Memory B cell (primary cell): ENCODE results near the gene GATAD1.
"Not testable (repeated sequence)": the region's sequence is repeated elsewhere in the genome, so short reads cannot be mapped to it uniquely, and the experiment has no call there.

Source experiments
- ATAC-seq: fragments of 150-1000 bp; cut with Tn5 transposase; 2 replicates; pipeline ENCODE4 v1.10.0; 2021; ENCODE audit warnings: low read depth, mild to moderate bottlenecking, moderate library complexity
- DNase-seq, 2 donors: peaks; one replicate each; pipeline ENCODE4 v3.0.0; 2022; ENCODE audit warnings: low spot score in 2 of 2
- H3K27ac Mint-ChIP-seq: one replicate; pipeline ENCODE4 v1.8.0; 2022; ENCODE audit warnings: mild to moderate bottlenecking, moderate library complexity, mixed read lengths
- H3K27me3 Mint-ChIP-seq: one replicate; pipeline ENCODE4 v1.8.0; 2022; ENCODE audit warnings: mixed read lengths
- H3K36me3 Mint-ChIP-seq: one replicate; pipeline ENCODE4 v1.8.0; 2022; ENCODE audit warnings: mild to moderate bottlenecking, mixed read lengths
- H3K4me1 Mint-ChIP-seq: one replicate; pipeline ENCODE4 v1.8.0; 2022; ENCODE audit warnings: mixed read lengths
- H3K4me3 Mint-ChIP-seq: one replicate; pipeline ENCODE4 v1.8.0; 2022; ENCODE audit warnings: mild to moderate bottlenecking, moderate library complexity, mixed read lengths
- H3K9me3 Mint-ChIP-seq: one replicate; pipeline ENCODE4 v1.8.0; 2022; ENCODE audit warnings: mixed read lengths

GATAD1 gene

GRCh38 chr7:92460109-92460508 lies 12.8 kb downstream of the GATAD1 start:
- H3K9me3 Mint-ChIP-seq, result no peaks in the 10 kb centered on the region
- H3K27me3 Mint-ChIP-seq, result no peaks in the 10 kb centered on the region
- H3K27ac Mint-ChIP-seq, result no peak overlapping the region
- H3K36me3 Mint-ChIP-seq, result peaks cover 6% of the 10 kb centered on the region
- no peaks in the 10 kb centered on the region for H3K4me1 Mint-ChIP-seq
- no peak overlapping the region for H3K4me3 Mint-ChIP-seq
- ATAC-seq (no peak), DNase-seq (no peak)

GRCh38 chr7:92460510-92460909 lies 13.2 kb downstream of the GATAD1 start:
- Mint-ChIP-seq H3K27me3 (no peaks in the 10 kb centered on the region), H3K4me3 (no peak overlapping the region), H3K27ac (no peak overlapping the region), H3K36me3 (peaks cover 6% of the 10 kb centered on the region), H3K9me3 (no peaks in the 10 kb centered on the region), H3K4me1 (no peaks in the 10 kb centered on the region)
- DNase-seq (no peak), ATAC-seq (no peak)

GRCh38 chr7:92461027-92462003 lies 14.0 kb downstream of the GATAD1 start:
- Mint-ChIP-seq H3K36me3 (peaks cover 3% of the 10 kb centered on the region), H3K27me3 (no peaks in the 10 kb centered on the region), H3K4me3 (no peak overlapping the region), H3K27ac (no peak overlapping the region), H3K4me1 (no peaks in the 10 kb centered on the region), H3K9me3 (no peaks in the 10 kb centered on the region)
- ATAC-seq (peak; percentile 73), DNase-seq (peak; percentile 7 to 12)

DNA sequence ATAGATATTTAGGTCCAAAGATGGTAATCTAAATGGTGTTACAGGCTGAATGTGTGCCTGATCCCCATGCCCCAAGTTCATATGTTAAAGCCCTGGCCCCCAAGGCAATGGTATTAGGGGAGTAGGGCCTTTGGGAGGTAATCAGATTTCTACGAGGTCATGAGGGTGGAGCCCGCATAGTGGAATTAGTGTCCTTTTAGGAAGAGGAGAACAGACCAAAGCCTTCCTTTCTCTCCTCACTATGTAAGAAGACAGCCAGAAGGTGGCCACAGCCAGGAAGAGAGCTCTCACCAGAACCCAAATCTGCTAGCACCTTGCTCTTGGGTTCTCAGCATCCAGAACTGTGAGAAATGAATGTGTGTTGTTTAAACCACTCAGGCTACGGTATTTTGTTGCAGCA lies 15.3 kb downstream of the GATAD1 start:
- H3K27ac Mint-ChIP-seq, result no peak overlapping the region
- H3K36me3 Mint-ChIP-seq, result peaks cover 5% of the 10 kb centered on the region
- ATAC-seq, result no peak
- no peaks in the 10 kb centered on the region for H3K27me3 Mint-ChIP-seq
- no peak for DNase-seq
- peaks cover 2% of the 10 kb centered on the region for H3K9me3 Mint-ChIP-seq
- H3K4me3 Mint-ChIP-seq, result no peak overlapping the region
- no peaks in the 10 kb centered on the region for H3K4me1 Mint-ChIP-seq

DNA sequence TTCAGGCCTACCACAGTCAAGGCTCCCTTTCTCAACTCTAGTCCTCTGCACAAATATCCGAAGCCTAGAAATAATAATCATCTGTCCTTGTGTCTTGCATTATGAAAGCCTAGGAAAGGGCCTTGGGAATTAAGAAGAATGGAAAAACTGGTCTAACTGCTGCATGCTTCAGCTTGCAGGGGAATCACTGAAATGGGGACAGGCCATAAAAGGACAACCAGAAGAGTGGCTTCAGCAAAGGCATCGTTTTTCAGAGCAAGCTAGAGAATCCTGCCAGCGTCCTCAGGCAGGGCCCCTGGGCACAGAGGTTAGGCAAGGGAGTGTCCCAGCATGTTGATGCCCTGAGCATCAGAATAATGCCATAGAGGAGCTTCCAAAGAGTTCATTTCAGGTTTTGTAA lies 17.2 kb downstream of the GATAD1 start:
- H3K27me3 Mint-ChIP-seq, result no peaks in the 10 kb centered on the region
- H3K4me3 Mint-ChIP-seq, result no peak overlapping the region
- H3K4me1 Mint-ChIP-seq, result no peaks in the 10 kb centered on the region
- no peak for DNase-seq
- ATAC-seq, result no peak
- H3K36me3 Mint-ChIP-seq, result peaks cover 20% of the 10 kb centered on the region
- H3K9me3 Mint-ChIP-seq, result peaks cover 6% of the 10 kb centered on the region
- H3K27ac Mint-ChIP-seq, result no peak overlapping the region

DNA sequence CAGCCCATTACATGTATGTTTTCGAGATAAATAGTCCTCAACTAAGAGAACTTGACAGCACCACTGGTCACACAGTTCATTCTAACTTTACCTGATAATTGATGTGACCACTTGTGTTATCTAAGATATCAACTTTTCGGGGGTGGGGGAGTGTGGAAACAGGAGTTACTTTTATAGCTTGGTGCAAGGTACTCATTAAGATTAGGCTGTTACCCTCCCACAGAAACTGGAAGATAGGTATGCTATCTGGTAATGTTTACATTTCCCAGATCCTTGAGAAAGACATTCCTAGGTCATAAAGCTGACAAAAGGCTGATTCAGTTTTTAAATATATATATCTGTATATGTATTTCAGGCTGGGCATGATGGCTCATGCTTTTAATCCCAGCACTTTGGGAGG lies 19.4 kb downstream of the GATAD1 start:
- ATAC-seq (no peak), DNase-seq (no peak)
- Mint-ChIP-seq H3K4me1 (no peaks in the 10 kb centered on the region), H3K4me3 (no peak overlapping the region), H3K27ac (no peak overlapping the region), H3K9me3 (peaks cover 6% of the 10 kb centered on the region), H3K36me3 (peaks cover 25% of the 10 kb centered on the region), H3K27me3 (no peaks in the 10 kb centered on the region)

GRCh38 chr7:92468589-92468988 lies 21.3 kb downstream of the GATAD1 start:
- H3K27me3 Mint-ChIP-seq, H3K27ac Mint-ChIP-seq, H3K4me1 Mint-ChIP-seq, H3K4me3 Mint-ChIP-seq, H3K9me3 Mint-ChIP-seq, DNase-seq, ATAC-seq: not testable (repeated sequence)
- H3K36me3 Mint-ChIP-seq, result peaks cover 27% of the 10 kb centered on the region

DNA sequence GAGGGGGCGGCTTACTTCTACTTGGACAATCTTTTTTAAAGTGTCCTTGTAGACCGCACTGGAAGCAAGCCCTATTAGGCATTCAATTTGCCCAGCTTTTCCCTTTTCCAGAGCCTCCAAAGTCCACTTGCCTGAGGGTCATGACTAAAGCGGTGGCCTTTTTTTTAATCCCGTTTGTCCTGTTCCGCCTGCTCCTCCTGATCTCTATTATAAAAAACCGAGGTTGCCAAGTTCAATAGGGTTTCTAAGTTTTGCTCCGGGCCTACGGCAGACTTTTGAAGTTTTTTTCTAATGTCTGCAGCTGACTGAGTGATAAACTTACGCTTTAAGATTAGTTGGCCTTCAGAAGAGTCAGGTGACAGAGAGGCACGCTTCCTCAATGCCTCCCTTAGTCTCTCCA lies 26.7 kb downstream of the GATAD1 start:
- not testable (repeated sequence) for ATAC-seq, DNase-seq, H3K9me3 Mint-ChIP-seq, H3K4me1 Mint-ChIP-seq, H3K4me3 Mint-ChIP-seq, H3K27me3 Mint-ChIP-seq, H3K27ac Mint-ChIP-seq
- H3K36me3 Mint-ChIP-seq, result peaks cover 23% of the 10 kb centered on the region

GRCh38 chr7:92475261-92475770 lies 28.0 kb downstream of the GATAD1 start:
- not testable (repeated sequence) for H3K4me1 Mint-ChIP-seq, H3K27ac Mint-ChIP-seq, H3K4me3 Mint-ChIP-seq, H3K27me3 Mint-ChIP-seq, H3K9me3 Mint-ChIP-seq, DNase-seq, ATAC-seq
- peaks cover 12% of the 10 kb centered on the region for H3K36me3 Mint-ChIP-seq

GRCh38 chr7:92475851-92476590 lies 28.7 kb downstream of the GATAD1 start:
- H3K36me3 Mint-ChIP-seq, result peaks cover 12% of the 10 kb centered on the region
- not testable (repeated sequence) for ATAC-seq, DNase-seq, H3K27me3 Mint-ChIP-seq, H3K4me1 Mint-ChIP-seq, H3K4me3 Mint-ChIP-seq, H3K9me3 Mint-ChIP-seq, H3K27ac Mint-ChIP-seq

DNA sequence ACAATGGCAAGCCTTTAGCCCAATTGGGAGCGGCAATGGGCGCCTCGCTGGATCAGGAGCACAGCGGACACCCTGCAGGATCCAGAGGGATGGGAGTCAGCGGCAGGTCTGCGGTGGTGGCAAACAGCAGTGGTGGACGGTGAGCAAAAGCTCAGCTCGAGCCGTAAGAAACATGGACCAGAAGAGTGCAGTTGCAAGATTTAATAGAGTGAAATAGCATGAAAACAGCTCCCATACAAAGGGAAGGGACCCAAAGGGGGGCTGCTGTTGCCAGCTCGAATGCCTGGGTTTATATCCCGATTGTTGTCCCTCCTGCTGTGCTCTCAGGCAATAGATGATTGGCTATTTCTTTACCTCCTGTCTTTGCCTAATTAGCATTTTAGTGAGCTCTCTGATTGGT lies 30.4 kb downstream of the GATAD1 start, which contains the start of gene ERVW-1:
TSS of gene ERVW-1 (minus strand) at position 266 of the 400 bp plus-strand sequence. CDS start 7,565 bp downstream, outside the sequence.
- H3K4me3 Mint-ChIP-seq, H3K27me3 Mint-ChIP-seq, ATAC-seq, H3K9me3 Mint-ChIP-seq, DNase-seq, H3K27ac Mint-ChIP-seq, H3K4me1 Mint-ChIP-seq: not testable (repeated sequence)
- peaks cover 10% of the 10 kb centered on the region for H3K36me3 Mint-ChIP-seq

- Mint-ChIP-seq H3K27me3 (no peaks in the 10 kb centered on the region), H3K27ac (no peak overlapping the region), H3K36me3 (peaks cover 10% of the 10 kb centered on the region), H3K4me3 (no peak overlapping the region), H3K4me1 (no peaks in the 10 kb centered on the region), H3K9me3 (no peaks in the 10 kb centered on the region)
- DNase-seq, result no peak
- no peak for ATAC-seq
These were observed 30.8 kb downstream of the GATAD1 start for GRCh38 chr7:92478095-92478494.

GRCh38 chr7:92478711-92479110 lies 31.4 kb downstream of the GATAD1 start:
- ATAC-seq (no peak), DNase-seq (no peak)
- Mint-ChIP-seq H3K27me3 (no peaks in the 10 kb centered on the region), H3K36me3 (peaks cover 10% of the 10 kb centered on the region), H3K9me3 (no peaks in the 10 kb centered on the region), H3K27ac (no peak overlapping the region), H3K4me3 (no peak overlapping the region), H3K4me1 (no peaks in the 10 kb centered on the region)

DNA sequence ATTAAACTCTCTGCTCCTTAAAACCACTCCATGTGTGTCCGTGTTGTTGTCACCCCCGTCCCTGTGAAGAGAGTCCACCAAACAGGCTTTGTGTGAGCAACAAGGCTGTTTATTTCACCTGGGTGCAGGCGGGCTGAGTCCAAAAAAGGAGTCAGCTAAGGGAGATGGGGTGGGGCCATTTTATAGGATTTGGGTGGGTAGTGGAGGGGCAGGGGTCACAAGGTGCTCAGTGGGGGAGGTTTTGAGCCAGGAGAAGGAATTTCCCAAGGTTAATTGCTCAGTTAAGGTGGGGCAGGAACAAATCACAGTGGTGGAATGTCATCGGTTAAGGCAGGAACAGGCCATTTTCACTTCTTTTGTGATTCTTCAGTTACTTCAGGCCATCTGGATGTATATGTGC lies 31.9 kb downstream of the GATAD1 start:
- peaks cover 10% of the 10 kb centered on the region for H3K36me3 Mint-ChIP-seq
- ATAC-seq, H3K4me1 Mint-ChIP-seq: not testable (repeated sequence)

More for the DNA sequence above, 31.9 kb downstream of the GATAD1 start:
- not testable (repeated sequence) for H3K9me3 Mint-ChIP-seq, DNase-seq, H3K4me3 Mint-ChIP-seq, H3K27me3 Mint-ChIP-seq, H3K27ac Mint-ChIP-seq
